ENCODE results near the gene C16orf74. TPM values are rescaled to one million over a fixed set of nuclear protein-coding genes. Genes with fewer than 3 reads are reported as not detected.
A peak's percentile ranks its signal among the peaks of the same experiment; 100 is the strongest.

The C16orf74 gene
- total RNA-seq, 3 donors from 2014 or later = 0.73 to 1.3 (median 1.0) TPM

DNA sequence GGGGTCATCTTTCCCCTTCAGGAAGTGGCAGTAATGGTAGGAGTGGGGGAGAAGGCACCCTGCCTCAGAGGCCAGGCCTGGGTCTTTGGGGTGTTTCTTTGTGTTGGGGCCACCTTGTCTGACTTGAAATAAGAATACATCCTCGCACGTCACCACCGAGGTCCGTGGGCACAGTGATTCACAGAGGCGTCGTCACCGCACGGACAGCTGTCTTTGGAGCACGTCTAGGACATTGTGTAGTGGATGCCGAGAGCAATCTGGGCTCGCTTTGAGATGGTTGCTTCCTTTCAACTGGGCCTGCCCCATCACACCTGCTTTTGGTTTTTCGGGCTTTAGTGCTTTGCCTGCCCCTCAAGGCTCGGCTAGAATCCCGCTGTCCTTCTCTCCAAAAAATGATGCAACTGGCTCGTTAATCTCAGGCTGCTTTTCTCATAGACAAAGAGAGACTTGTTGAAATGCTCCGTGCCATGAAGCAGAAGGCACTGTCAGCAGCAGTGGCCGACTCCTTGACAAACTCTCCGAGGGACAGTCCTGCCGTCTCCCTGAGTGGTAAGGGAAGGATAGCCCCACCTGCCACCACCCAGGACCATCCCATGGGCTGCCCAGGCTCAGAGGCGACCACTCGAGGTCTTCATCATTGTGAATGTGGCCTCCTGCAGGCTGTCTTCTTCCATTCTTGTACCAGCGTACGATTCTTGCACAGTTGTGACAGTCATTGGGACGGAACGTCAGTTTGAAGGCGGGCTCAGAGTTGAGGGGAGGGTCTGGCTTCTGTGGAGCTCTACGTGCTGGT, 86.1 kb downstream of the C16orf74 start:
- H3K4me3 ChIP-seq = no peak overlapping the region
- no peaks in the 10 kb centered on the region for H3K4me1 ChIP-seq (ENCODE audit: low read depth)
- no peaks in the 10 kb centered on the region for H3K9me3 ChIP-seq
- ATAC-seq (no peak), DNase-seq (peak in 1 of 3 donors; percentile 24)
- intact Hi-C loops (cut with DNase I, micrococcal nuclease) = no loop called here
- peaks cover 26% of the 10 kb centered on the region for H3K36me3 ChIP-seq (ENCODE audit: low read depth)
- TF ChIP-seq, protein P1, sequence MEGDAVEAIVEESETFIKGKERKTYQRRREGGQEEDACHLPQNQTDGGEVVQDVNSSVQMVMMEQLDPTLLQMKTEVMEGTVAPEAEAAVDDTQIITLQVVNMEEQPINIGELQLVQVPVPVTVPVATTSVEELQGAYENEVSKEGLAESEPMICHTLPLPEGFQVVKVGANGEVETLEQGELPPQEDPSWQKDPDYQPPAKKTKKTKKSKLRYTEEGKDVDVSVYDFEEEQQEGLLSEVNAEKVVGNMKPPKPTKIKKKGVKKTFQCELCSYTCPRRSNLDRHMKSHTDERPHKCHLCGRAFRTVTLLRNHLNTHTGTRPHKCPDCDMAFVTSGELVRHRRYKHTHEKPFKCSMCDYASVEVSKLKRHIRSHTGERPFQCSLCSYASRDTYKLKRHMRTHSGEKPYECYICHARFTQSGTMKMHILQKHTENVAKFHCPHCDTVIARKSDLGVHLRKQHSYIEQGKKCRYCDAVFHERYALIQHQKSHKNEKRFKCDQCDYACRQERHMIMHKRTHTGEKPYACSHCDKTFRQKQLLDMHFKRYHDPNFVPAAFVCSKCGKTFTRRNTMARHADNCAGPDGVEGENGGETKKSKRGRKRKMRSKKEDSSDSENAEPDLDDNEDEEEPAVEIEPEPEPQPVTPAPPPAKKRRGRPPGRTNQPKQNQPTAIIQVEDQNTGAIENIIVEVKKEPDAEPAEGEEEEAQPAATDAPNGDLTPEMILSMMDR (IDR thresholded peaks at IDR 0.05) = no peak

- TF ChIP-seq, protein P1 (IDR thresholded peaks at IDR 0.05) = no peak
- no peak overlapping the region for H3K4me3 ChIP-seq
- intact Hi-C loops (cut with DNase I, micrococcal nuclease) = no loop called here
- no peaks in the 10 kb centered on the region for H3K4me1 ChIP-seq (ENCODE audit: low read depth)
- no peaks in the 10 kb centered on the region for H3K9me3 ChIP-seq
- ATAC-seq = peak; percentile 41
- DNase-seq = peak; percentile 50 to 59 (median 51)
- peaks cover 22% of the 10 kb centered on the region for H3K36me3 ChIP-seq (ENCODE audit: low read depth)
Observed at GRCh38 chr16:85663891-85664321, 87.0 kb downstream of the C16orf74 start.

DNA sequence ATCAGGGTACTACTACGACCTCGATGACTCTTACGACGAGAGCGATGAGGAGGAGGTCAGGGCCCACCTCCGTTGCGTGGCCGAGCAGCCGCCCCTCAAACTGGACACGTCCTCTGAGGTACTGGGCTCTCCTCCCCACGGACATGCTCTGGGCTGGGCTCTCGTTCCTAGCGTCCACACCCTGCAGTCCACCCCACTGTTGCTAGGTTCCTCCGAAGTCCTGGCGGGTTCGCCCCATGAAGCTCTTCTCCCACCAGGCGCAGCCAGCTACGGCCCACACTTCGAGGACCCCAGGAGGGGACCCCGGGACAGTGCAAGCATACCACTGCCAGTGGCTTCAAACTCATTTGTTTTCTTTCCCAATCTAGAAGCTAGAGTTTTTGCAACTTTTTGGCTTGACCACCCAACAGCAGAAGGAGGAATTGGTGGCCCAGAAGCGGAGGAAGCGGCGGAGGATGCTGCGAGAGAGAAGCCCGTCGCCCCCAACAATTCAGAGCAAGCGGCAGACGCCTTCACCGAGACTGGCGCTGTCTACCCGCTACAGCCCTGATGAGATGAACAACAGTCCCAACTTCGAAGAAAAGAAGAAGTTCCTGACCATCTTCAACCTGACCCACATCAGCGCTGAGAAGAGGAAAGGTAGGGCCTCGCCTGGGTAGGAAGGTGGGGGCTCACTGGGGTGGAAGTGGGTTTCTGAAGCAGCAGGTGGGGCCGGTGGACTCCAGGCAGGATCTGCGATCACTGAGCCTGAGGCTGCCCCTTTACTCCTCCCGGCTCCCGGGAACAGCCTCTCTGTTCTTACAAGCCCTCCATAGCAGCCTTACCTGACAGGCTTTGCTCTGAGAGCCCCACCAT, 87.7 kb downstream of the C16orf74 start:
- DNase-seq = peak in 2 of 3 donors; percentile 16 to 33
- Histone ChIP-seq H3K4me3 (no peak overlapping the region), H3K4me1 (ENCODE audit: low read depth) (no peaks in the 10 kb centered on the region), H3K36me3 (ENCODE audit: low read depth) (peaks cover 20% of the 10 kb centered on the region), H3K9me3 (no peaks in the 10 kb centered on the region)
- ATAC-seq = no peak
- intact Hi-C loops (cut with DNase I, micrococcal nuclease) = no loop called here
- TF ChIP-seq, protein P1 (IDR thresholded peaks at IDR 0.05) = no peak

DNA sequence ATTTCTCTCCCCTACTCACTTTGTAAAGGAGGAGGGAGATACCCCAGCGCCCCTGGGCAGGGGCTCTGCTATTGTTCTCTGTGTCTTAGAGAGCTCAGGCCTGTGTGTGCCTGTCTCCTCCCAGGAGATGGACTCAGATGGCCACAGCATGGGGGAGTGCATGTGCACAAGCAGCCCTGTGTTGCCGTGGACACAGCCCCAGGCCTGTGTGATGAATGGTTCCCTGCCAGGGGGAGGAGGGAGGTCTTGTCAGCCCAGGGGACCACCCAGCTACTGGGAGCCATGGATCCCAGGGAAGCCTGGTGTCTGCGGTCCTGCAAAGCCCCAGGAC, 88.4 kb downstream of the C16orf74 start:
- no peak for DNase-seq
- TF ChIP-seq, protein P1 (IDR thresholded peaks at IDR 0.05) = no peak
- intact Hi-C loops (cut with DNase I, micrococcal nuclease) = no loop called here

DNA sequence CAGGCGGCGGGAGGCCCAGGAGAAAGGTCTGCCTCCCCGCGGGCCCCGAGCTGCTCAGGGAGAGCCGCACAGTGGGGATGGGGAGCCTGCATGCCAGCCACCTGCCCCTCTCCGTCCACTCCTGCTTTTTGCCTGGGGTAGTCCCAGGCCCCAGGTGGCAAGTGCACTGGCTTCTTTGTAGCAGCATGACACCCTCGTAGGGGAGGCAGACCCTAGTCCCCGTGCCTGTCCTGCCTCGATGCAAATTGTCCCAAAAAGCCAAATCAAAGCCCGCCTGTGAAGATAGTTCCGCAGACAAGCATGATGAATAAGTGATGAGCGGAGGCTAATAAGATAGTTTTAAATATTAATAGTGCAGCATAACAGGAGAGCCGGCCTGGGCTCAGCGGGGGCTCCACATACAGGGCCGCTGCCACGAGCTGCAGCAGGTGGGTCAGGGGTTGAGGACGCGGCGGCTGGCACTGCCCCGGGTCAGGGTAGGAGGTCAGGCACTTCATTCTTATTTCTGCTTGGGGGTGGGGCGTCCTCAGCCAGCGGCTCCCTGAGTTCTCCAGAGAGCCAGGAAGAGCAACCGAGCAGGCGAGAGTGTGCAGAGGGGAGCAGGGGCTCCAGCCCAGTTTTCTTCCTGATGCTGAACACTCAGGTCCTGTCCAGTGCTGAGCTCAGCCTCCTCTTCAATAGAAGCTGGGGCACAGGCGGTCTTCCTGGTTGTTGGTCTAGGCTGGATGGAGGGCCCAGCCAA, 89.0 kb downstream of the C16orf74 start:
- Histone ChIP-seq H3K36me3 (ENCODE audit: low read depth) (peaks cover 19% of the 10 kb centered on the region), H3K9me3 (no peaks in the 10 kb centered on the region), H3K4me3 (no peak overlapping the region), H3K4me1 (ENCODE audit: low read depth) (no peaks in the 10 kb centered on the region)
- DNase-seq = peak in 2 of 3 donors; percentile 21 to 39
- TF ChIP-seq, protein P1 (IDR thresholded peaks at IDR 0.05) = no peak
- ATAC-seq = no peak
- intact Hi-C loops (cut with DNase I, micrococcal nuclease) = no loop called here

More for the DNA sequence above, 88.4 kb downstream of the C16orf74 start:
- ATAC-seq = no peak
- H3K4me1 ChIP-seq (ENCODE audit: low read depth) = no peaks in the 10 kb centered on the region
- peaks cover 19% of the 10 kb centered on the region for H3K36me3 ChIP-seq (ENCODE audit: low read depth)
- no peaks in the 10 kb centered on the region for H3K9me3 ChIP-seq
- no peak overlapping the region for H3K4me3 ChIP-seq
